OCI-LY7 (cell line): ENCODE measurements around the gene MAPT.

Experiments used
- CTCF ChIP-seq: fragments of 200-600 bp; sonication (generic); conservative IDR thresholded peaks from 2 replicates; pipeline ENCODE4 v1.5.1; 2014; ENCODE audit warnings: mild to moderate bottlenecking, antibody characterized with exemption, low read length, moderate library complexity, mixed read lengths
- EZH2phosphoT487 ChIP-seq: fragments of 200-600 bp; sonication (generic); IDR thresholded peaks from 2 replicates; pipeline ENCODE4 v1.6.1; 2018; ENCODE audit warnings: low read depth, borderline replicate concordance, mild to moderate bottlenecking, mixed run types, antibody characterized with exemption, low read length, moderate library complexity, mixed read lengths

- TF ChIP-seq CTCF (no peak), EZH2phosphoT487 (no peak)
These were observed 32.9 kb downstream of the MAPT start for GRCh38 chr17:45927247-45927646.
